ENCODE results near the gene SREBF2. TPM values are rescaled to one million over a fixed set of nuclear protein-coding genes. Genes with fewer than 3 reads are reported as not detected.

SREBF2 gene
- total RNA-seq, 2 donors from 2014 or later, result 48.3 to 65.3 TPM

DNA sequence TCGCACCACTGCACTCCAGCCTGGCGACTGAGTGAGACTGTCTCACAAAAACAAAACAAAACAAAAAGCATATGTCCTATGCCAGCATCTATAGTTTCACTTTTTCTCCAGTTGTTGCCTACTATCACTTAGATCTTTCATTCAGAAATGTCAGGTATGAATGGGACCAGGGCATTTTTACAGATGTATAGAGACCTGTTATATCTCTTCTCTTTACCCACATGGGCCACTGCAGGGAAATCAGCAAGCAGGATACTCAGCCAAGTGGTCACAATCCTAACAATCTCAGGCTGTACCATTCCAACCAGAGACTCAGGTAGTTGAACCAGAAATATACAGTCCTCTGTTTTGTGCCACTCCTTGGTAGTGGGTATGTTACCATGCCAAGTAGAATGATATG lies 16.0 kb upstream of the SREBF2 start:
- no peak for TF ChIP-seq CTCF (IDR thresholded peaks at IDR 0.05)
- DNase-seq (ENCODE audit: low spot score) (no peak), ATAC-seq (ENCODE audit: insufficient number of reproducible peaks, low FRiP score, low read depth) (no peak)
- no peaks in the 10 kb centered on the region for H3K36me3 ChIP-seq
- H3K27ac ChIP-seq, result no peak overlapping the region
- no peaks in the 10 kb centered on the region for H3K4me1 ChIP-seq (ENCODE audit: control insufficient read depth in 1 of 2, low read depth in 2 of 2)
- H3K9me3 ChIP-seq, result no peaks in the 10 kb centered on the region
- no peak overlapping the region for H3K4me3 ChIP-seq
- H3K27me3 ChIP-seq (replicated peaks; ENCODE audit: insufficient read depth), result no peaks in the 10 kb centered on the region

DNA sequence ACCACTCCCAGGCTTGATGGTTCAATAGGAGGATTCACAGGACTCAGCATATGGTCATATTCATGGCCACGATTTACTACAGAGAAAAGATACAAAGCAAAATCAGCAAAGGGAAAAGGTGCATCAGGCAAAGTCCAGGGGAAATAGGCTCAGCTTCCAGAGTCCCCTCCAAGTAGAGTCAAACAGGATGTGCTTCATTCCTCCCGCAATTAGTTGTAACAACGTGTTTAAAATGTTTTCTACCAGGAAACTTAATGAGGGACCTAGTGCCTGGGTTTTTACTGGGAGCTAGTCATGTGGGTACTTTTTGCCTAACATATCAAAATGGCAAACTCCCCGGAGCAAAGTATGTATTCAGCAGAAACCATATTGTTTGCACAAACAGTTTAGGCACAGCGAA lies 14.9 kb upstream of the SREBF2 start:
- Histone ChIP-seq H3K9me3 (no peaks in the 10 kb centered on the region), H3K27me3 (replicated peaks; ENCODE audit: insufficient read depth) (no peaks in the 10 kb centered on the region), H3K4me3 (no peak overlapping the region), H3K36me3 (no peaks in the 10 kb centered on the region), H3K4me1 (ENCODE audit: control insufficient read depth in 1 of 2, low read depth in 2 of 2) (no peaks in the 10 kb centered on the region), H3K27ac (no peak overlapping the region)
- ATAC-seq (ENCODE audit: insufficient number of reproducible peaks, low FRiP score, low read depth), result no peak
- DNase-seq (ENCODE audit: low spot score), result no peak
- TF ChIP-seq CTCF (IDR thresholded peaks at IDR 0.05), result no peak

- Histone ChIP-seq H3K27me3 (replicated peaks; ENCODE audit: insufficient read depth) (no peaks in the 10 kb centered on the region), H3K4me1 (ENCODE audit: control insufficient read depth in 1 of 2, low read depth in 2 of 2) (no peaks in the 10 kb centered on the region), H3K4me3 (no peak overlapping the region), H3K9me3 (no peaks in the 10 kb centered on the region), H3K27ac (no peak overlapping the region), H3K36me3 (no peaks in the 10 kb centered on the region)
- DNase-seq (ENCODE audit: low spot score) (no peak), ATAC-seq (ENCODE audit: insufficient number of reproducible peaks, low FRiP score, low read depth) (no peak)
- no peak for TF ChIP-seq CTCF (IDR thresholded peaks at IDR 0.05)
Measured at GRCh38 chr22:41818596-41818995, 14.3 kb upstream of the SREBF2 start.

DNA sequence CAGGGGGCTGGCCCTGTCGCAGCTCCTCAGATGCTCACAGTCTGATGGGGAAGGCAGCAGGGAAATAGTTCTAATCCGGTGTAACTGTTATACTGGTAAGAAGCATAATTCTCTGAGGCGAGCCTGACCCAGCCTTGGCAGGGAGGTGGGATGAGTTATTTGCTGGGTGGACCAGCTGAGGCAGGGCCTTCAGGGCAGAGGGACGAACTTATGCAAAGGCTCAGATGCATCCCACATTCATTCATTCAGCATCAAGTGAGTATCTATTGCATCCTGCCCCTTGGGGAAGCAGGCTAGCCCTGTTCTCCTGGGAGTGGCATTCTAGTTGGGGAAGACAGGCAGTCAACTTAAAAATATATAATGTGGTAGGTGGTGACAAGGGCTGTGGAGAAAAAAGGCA lies 13.6 kb upstream of the SREBF2 start:
- TF ChIP-seq CTCF (IDR thresholded peaks at IDR 0.05), result no peak
- Histone ChIP-seq H3K4me3 (no peak overlapping the region), H3K4me1 (ENCODE audit: control insufficient read depth in 1 of 2, low read depth in 2 of 2) (no peaks in the 10 kb centered on the region), H3K36me3 (no peaks in the 10 kb centered on the region), H3K27me3 (replicated peaks; ENCODE audit: insufficient read depth) (no peaks in the 10 kb centered on the region), H3K27ac (no peak overlapping the region), H3K9me3 (no peaks in the 10 kb centered on the region)
- DNase-seq (ENCODE audit: low spot score), result no peak
- ATAC-seq (ENCODE audit: insufficient number of reproducible peaks, low FRiP score, low read depth), result no peak

- no peak overlapping the region for H3K4me3 ChIP-seq
- H3K27ac ChIP-seq, result no peak overlapping the region
- TF ChIP-seq CTCF (IDR thresholded peaks at IDR 0.05), result no peak
- H3K36me3 ChIP-seq, result no peaks in the 10 kb centered on the region
- no peak for ATAC-seq (ENCODE audit: insufficient number of reproducible peaks, low FRiP score, low read depth)
- no peaks in the 10 kb centered on the region for H3K27me3 ChIP-seq (replicated peaks; ENCODE audit: insufficient read depth)
- peaks cover 0 to 4% of the 10 kb centered on the region in 2 donors for H3K4me1 ChIP-seq (ENCODE audit: control insufficient read depth in 1 of 2, low read depth in 2 of 2)
- DNase-seq (ENCODE audit: low spot score), result no peak
- no peaks in the 10 kb centered on the region for H3K9me3 ChIP-seq
Measured at GRCh38 chr22:41820447-41820846, 12.5 kb upstream of the SREBF2 start.
